Neural progenitor cell (in vitro differentiated cells): ENCODE results near the gene PPM1L. TPM values are rescaled to one million over a fixed set of nuclear protein-coding genes. Genes with fewer than 3 reads are reported as not detected.
A peak's percentile ranks its signal among the peaks of the same experiment; 100 is the strongest.

Experiments used
- DNase-seq: peaks from one replicate; pipeline ENCODE4 v3.0.0-alpha.2; 2016; ENCODE audit warnings: low spot score
- H2AFZ ChIP-seq: fragments of 200-600 bp; sonication (generic); replicated peaks from 2 replicates; pipeline ENCODE4 v1.6.1; 2016; ENCODE audit warnings: antibody characterized with exemption
- H3F3A ChIP-seq: fragments of 200-600 bp; sonication (generic); 2 replicates; pipeline ENCODE4 v1.6.1; 2016; ENCODE audit warnings: antibody characterized with exemption, low read depth
- H3K27ac ChIP-seq: fragments of 200-600 bp; sonication (generic); 2 replicates; pipeline ENCODE4 v1.5.1; 2016; ENCODE audit warnings: mild to moderate bottlenecking
- H3K27me3 ChIP-seq: fragments of 200-600 bp; sonication (generic); 2 replicates; pipeline ENCODE4 v1.6.1; 2016; ENCODE audit warnings: mild to moderate bottlenecking, moderate library complexity
- H3K36me3 ChIP-seq: fragments of 200-600 bp; sonication (generic); 2 replicates; pipeline ENCODE4 v1.5.1; 2016
- H3K4me1 ChIP-seq: fragments of 200-600 bp; sonication (generic); 2 replicates; pipeline ENCODE4 v1.6.1; 2016; ENCODE audit warnings: mixed run types
- H3K4me2 ChIP-seq: fragments of 200-600 bp; sonication (generic); 2 replicates; pipeline ENCODE4 v1.6.1; 2016
- H3K4me3 ChIP-seq: fragments of 200-600 bp; sonication (generic); 2 replicates; pipeline ENCODE4 v1.5.1; 2016
- H3K79me2 ChIP-seq: fragments of 200-600 bp; sonication (generic); 2 replicates; pipeline ENCODE4 v1.6.1; 2016; ENCODE audit warnings: low read depth
- H3K9ac ChIP-seq: fragments of 200-600 bp; sonication (generic); 2 replicates; pipeline ENCODE4 v1.6.1; 2016
- H3K9me3 ChIP-seq: fragments of 200-600 bp; sonication (generic); 2 replicates; pipeline ENCODE4 v1.5.1; 2016; ENCODE audit warnings: low read depth
- H4K20me1 ChIP-seq: fragments of 200-600 bp; sonication (generic); 2 replicates; pipeline ENCODE4 v1.6.1; 2016; ENCODE audit warnings: low read depth
- H3K27ac Mint-ChIP-seq: 3 replicates; pipeline ENCODE4 v1.8.0; 2021; ENCODE audit warnings: mixed read lengths
- H3K27me3 Mint-ChIP-seq: 2 replicates; pipeline ENCODE4 v1.8.0; 2022; ENCODE audit warnings: low read depth, mild to moderate bottlenecking, inconsistent platforms, moderate library complexity, mixed read lengths; ENCODE audit not compliant: insufficient read depth
- H3K36me3 Mint-ChIP-seq: 3 replicates; pipeline ENCODE4 v1.8.0; 2021; ENCODE audit warnings: mixed read lengths
- H3K4me1 Mint-ChIP-seq: 3 replicates; pipeline ENCODE4 v1.8.0; 2021; ENCODE audit warnings: mixed read lengths
- H3K4me3 Mint-ChIP-seq: 3 replicates; pipeline ENCODE4 v1.8.0; 2021; ENCODE audit warnings: mild to moderate bottlenecking, moderate library complexity, mixed read lengths
- H3K9me3 Mint-ChIP-seq: 3 replicates; pipeline ENCODE4 v1.8.0; 2020; ENCODE audit warnings: mixed read lengths
- EZH2 ChIP-seq: fragments of 200-600 bp; sonication (generic); IDR thresholded peaks from 2 replicates; pipeline ENCODE4 v1.6.1; 2017; ENCODE audit warnings: antibody characterized with exemption, mild to moderate bottlenecking, moderate library complexity
- EZH2phosphoT487 ChIP-seq: fragments of 200-600 bp; sonication (generic); IDR thresholded peaks from 2 replicates; pipeline ENCODE4 v1.6.1; 2017; ENCODE audit warnings: antibody characterized with exemption
- total RNA-seq: library from RNA; depleted of rRNA; stranded (reverse); fragments of >200 nt; gene quantifications from 2 replicates; pipeline ENCODE4 v1.2.3, GENCODE V29; 2015; ENCODE audit warnings: low replicate concordance
- TF ChIP-seq, protein P1 (sequence below): fragments of 200-600 bp; sonication (generic); IDR thresholded peaks from 2 replicates; pipeline ENCODE4 v1.5.1; 2017; ENCODE audit warnings: antibody characterized with exemption, mild to moderate bottlenecking

PPM1L gene
- total RNA-seq, 1 donor from 2014 or later = 16.5 TPM

DNA sequence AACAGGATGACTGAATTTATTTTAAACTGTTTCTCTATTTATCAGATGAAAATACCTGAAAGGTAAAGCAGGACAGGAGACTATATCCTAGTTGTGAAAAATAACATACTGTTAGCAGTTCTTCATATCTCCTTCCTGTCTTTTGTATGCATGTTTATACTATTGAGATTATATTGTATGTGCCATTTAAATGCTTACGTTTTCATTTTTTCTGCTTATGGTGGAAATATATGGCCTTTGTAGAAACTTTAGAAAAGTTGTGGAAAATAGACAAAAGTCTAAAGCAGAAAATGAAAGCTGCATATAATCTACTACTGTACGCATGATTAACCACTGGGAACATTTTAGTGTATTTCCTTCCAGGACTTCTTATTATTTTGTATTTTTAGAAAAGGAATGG is 2.1 kb upstream of the PPM1L start:
- Mint-ChIP-seq H3K27me3 (peaks cover 17% of the 10 kb centered on the region), H3K27ac (no peak overlapping the region), H3K4me1 (peaks cover 27% of the 10 kb centered on the region), H3K9me3 (peaks cover 2% of the 10 kb centered on the region), H3K4me3 (peak overlapping the region; percentile 94), H3K36me3 (no peaks in the 10 kb centered on the region)
- H4K20me1 ChIP-seq = peaks cover 16% of the 10 kb centered on the region
- H3K4me3 ChIP-seq = peak overlapping the region; percentile 98
- H3K9me3 ChIP-seq = no peaks in the 10 kb centered on the region
- peaks cover 33% of the 10 kb centered on the region for H3F3A ChIP-seq
- no peak for TF ChIP-seq EZH2
- no peak for TF ChIP-seq EZH2phosphoT487
- TF ChIP-seq, protein P1, sequence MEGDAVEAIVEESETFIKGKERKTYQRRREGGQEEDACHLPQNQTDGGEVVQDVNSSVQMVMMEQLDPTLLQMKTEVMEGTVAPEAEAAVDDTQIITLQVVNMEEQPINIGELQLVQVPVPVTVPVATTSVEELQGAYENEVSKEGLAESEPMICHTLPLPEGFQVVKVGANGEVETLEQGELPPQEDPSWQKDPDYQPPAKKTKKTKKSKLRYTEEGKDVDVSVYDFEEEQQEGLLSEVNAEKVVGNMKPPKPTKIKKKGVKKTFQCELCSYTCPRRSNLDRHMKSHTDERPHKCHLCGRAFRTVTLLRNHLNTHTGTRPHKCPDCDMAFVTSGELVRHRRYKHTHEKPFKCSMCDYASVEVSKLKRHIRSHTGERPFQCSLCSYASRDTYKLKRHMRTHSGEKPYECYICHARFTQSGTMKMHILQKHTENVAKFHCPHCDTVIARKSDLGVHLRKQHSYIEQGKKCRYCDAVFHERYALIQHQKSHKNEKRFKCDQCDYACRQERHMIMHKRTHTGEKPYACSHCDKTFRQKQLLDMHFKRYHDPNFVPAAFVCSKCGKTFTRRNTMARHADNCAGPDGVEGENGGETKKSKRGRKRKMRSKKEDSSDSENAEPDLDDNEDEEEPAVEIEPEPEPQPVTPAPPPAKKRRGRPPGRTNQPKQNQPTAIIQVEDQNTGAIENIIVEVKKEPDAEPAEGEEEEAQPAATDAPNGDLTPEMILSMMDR = no peak
- H3K27ac ChIP-seq = no peak overlapping the region
- no peak overlapping the region for H3K9ac ChIP-seq
- H3K4me1 ChIP-seq = peaks cover 18% of the 10 kb centered on the region
- H3K36me3 ChIP-seq = no peaks in the 10 kb centered on the region
- H3K4me2 ChIP-seq = peak overlapping the region; percentile 93
- H3K27me3 ChIP-seq = peaks cover 45% of the 10 kb centered on the region
- no peak for DNase-seq
- no peak overlapping the region for H2AFZ ChIP-seq
- peaks cover 27% of the 10 kb centered on the region for H3K79me2 ChIP-seq

DNA sequence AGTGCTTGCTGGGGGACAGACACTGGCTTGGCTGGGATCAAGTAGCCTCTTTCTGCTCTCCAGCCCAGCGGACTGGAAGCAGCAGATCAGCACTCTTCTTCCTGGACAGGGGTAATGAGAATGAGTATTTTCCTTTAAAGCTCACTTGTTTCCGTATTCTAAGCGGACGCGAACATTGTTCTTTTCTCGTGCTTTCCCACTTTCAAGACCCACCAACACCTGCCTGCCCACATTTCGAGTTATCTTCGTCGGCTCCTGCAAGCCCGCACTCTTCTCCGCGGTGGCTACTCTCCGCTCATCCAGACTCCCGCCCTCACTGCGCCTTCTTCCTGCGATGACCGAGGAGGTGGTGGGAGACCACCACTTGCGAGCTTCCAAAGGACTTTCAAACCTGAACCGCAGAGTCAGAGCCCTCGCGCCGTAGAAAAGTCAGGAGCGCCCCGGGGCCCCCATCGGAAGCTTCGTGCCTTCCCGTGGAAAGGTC is 1.6 kb upstream of the PPM1L start:
- Histone ChIP-seq H3K9ac (no peak overlapping the region), H3K4me1 (peaks cover 20% of the 10 kb centered on the region), H3K27me3 (peaks cover 41% of the 10 kb centered on the region), H3K4me3 (peak overlapping the region; percentile 98), H3F3A (peaks cover 33% of the 10 kb centered on the region), H3K4me2 (peak overlapping the region; percentile 93), H3K27ac (no peak overlapping the region), H3K36me3 (no peaks in the 10 kb centered on the region), H3K9me3 (no peaks in the 10 kb centered on the region), H3K79me2 (peaks cover 32% of the 10 kb centered on the region), H4K20me1 (peaks cover 21% of the 10 kb centered on the region), H2AFZ (peak overlapping the region; percentile 98)
- Mint-ChIP-seq H3K4me1 (peaks cover 31% of the 10 kb centered on the region), H3K27me3 (peaks cover 17% of the 10 kb centered on the region), H3K36me3 (no peaks in the 10 kb centered on the region), H3K27ac (peak overlapping the region; percentile 60), H3K9me3 (peaks cover 2% of the 10 kb centered on the region), H3K4me3 (peak overlapping the region; percentile 94)
- TF ChIP-seq, protein P1 = no peak
- TF ChIP-seq EZH2 (no peak), EZH2phosphoT487 (no peak)
- DNase-seq = peak; percentile 74

GRCh38 chr3:160754855-160755747 is 930 bp upstream of the PPM1L start:
- H3K9me3 Mint-ChIP-seq = peaks cover 2% of the 10 kb centered on the region
- H3K36me3 Mint-ChIP-seq = peaks cover under 1% of the 10 kb centered on the region
- Histone ChIP-seq H3K9me3 (no peaks in the 10 kb centered on the region), H3K4me1 (peaks cover 20% of the 10 kb centered on the region), H4K20me1 (peaks cover 23% of the 10 kb centered on the region), H3K4me2 (peak overlapping the region; percentile 93), H3K27ac (peak overlapping the region; percentile 1), H3K36me3 (no peaks in the 10 kb centered on the region), H3K4me3 (peak overlapping the region; percentile 98), H3K9ac (peak overlapping the region; percentile 69), H3F3A (peaks cover 33% of the 10 kb centered on the region), H3K79me2 (peaks cover 39% of the 10 kb centered on the region), H3K27me3 (peaks cover 37% of the 10 kb centered on the region), H2AFZ (peak overlapping the region; percentile 98)
- no peak for TF ChIP-seq EZH2
- TF ChIP-seq EZH2phosphoT487 = no peak
- TF ChIP-seq, protein P1 = no peak
- H3K27me3 Mint-ChIP-seq = peaks cover 17% of the 10 kb centered on the region
- no peak overlapping the region for H3K27ac Mint-ChIP-seq
- peak; percentile 93 for DNase-seq
- peak overlapping the region; percentile 94 for H3K4me3 Mint-ChIP-seq
- H3K4me1 Mint-ChIP-seq = peaks cover 31% of the 10 kb centered on the region
